ENCODE data around the gene ROBO3. TPM values are rescaled to one million over a fixed set of nuclear protein-coding genes. Genes with fewer than 3 reads are reported as not detected.

Gene ROBO3
- total RNA-seq, 1 donor from 2014 or later: 18.9 TPM

- no peak overlapping the region for H3K27ac ChIP-seq
- H3K9me3 ChIP-seq: no peaks in the 10 kb centered on the region
- DNase-seq (ENCODE audit: extremely low spot score in 2 of 2): no peak
- H3K27me3 ChIP-seq: no peaks in the 10 kb centered on the region
- no peaks in the 10 kb centered on the region for H3K4me1 ChIP-seq
- intact Hi-C loops (cut with DNase I): no loop called here
- no peaks in the 10 kb centered on the region for H3K36me3 ChIP-seq
- TF ChIP-seq POLR2A (IDR thresholded peaks at IDR 0.05): no peak
- no peak for TF ChIP-seq POLR2AphosphoS5 (IDR thresholded peaks at IDR 0.05; ENCODE audit: insufficient read depth in 1 of 2, low read depth in 1 of 2)
- H3K4me3 ChIP-seq: no peak overlapping the region
These were observed 57.6 kb downstream of the ROBO3 start for GRCh38 chr11:124922831-124923230.

- no peak for DNase-seq (ENCODE audit: extremely low spot score in 2 of 2)
- intact Hi-C loops (cut with DNase I): no loop called here
- TF ChIP-seq POLR2A (IDR thresholded peaks at IDR 0.05) (no peak), POLR2AphosphoS5 (IDR thresholded peaks at IDR 0.05; ENCODE audit: insufficient read depth in 1 of 2, low read depth in 1 of 2) (no peak), CTCF (IDR thresholded peaks at IDR 0.05) (no peak)
- H3K9me3 ChIP-seq: no peaks in the 10 kb centered on the region
- no peak overlapping the region for H3K4me3 ChIP-seq
- no peaks in the 10 kb centered on the region for H3K27me3 ChIP-seq
- no peak overlapping the region for H3K27ac ChIP-seq
- no peaks in the 10 kb centered on the region for H3K36me3 ChIP-seq
- no peaks in the 10 kb centered on the region for H3K4me1 ChIP-seq
These were observed 58.1 kb downstream of the ROBO3 start for GRCh38 chr11:124923296-124923695.

- Histone ChIP-seq H3K4me1 (no peaks in the 10 kb centered on the region), H3K9me3 (no peaks in the 10 kb centered on the region), H3K27me3 (no peaks in the 10 kb centered on the region), H3K36me3 (no peaks in the 10 kb centered on the region), H3K4me3 (no peak overlapping the region), H3K27ac (no peak overlapping the region)
- no peak for TF ChIP-seq POLR2A (IDR thresholded peaks at IDR 0.05)
- no peak for TF ChIP-seq POLR2AphosphoS5 (IDR thresholded peaks at IDR 0.05; ENCODE audit: insufficient read depth in 1 of 2, low read depth in 1 of 2)
- TF ChIP-seq CTCF (IDR thresholded peaks at IDR 0.05): no peak
- DNase-seq (ENCODE audit: extremely low spot score in 2 of 2): no peak
- intact Hi-C loops (cut with DNase I): no loop called here
These were observed 63.9 kb downstream of the ROBO3 start for GRCh38 chr11:124928942-124929665.

- Histone ChIP-seq H3K27me3 (no peaks in the 10 kb centered on the region), H3K4me3 (no peak overlapping the region), H3K9me3 (no peaks in the 10 kb centered on the region), H3K4me1 (no peaks in the 10 kb centered on the region), H3K27ac (no peak overlapping the region), H3K36me3 (no peaks in the 10 kb centered on the region)
- no peak for DNase-seq (ENCODE audit: extremely low spot score in 2 of 2)
- intact Hi-C loops (cut with DNase I): no loop called here
- TF ChIP-seq POLR2A (IDR thresholded peaks at IDR 0.05) (no peak), CTCF (IDR thresholded peaks at IDR 0.05) (no peak), POLR2AphosphoS5 (IDR thresholded peaks at IDR 0.05; ENCODE audit: insufficient read depth in 1 of 2, low read depth in 1 of 2) (no peak)
These were observed 65.6 kb downstream of the ROBO3 start for GRCh38 chr11:124930799-124931198.

Other genes with a start within 250 kb of the ROBO3 start
- 29.7 TPM for gene TBRG1, start 242.6 kb upstream of the ROBO3 start, total RNA-seq
- 10.6 TPM for gene SIAE, start 191.7 kb upstream of the ROBO3 start, total RNA-seq
- 1.7 TPM for gene SPA17, start 191.5 kb upstream of the ROBO3 start, total RNA-seq
- 0.98 TPM for gene NRGN, start 125.5 kb upstream of the ROBO3 start, total RNA-seq
- gene VSIG2, start 113.2 kb upstream of the ROBO3 start, total RNA-seq: 0.74 TPM
- 34.9 TPM for gene ESAM, start 103.1 kb upstream of the ROBO3 start, total RNA-seq
- 9.8 TPM for gene MSANTD2, start 65.0 kb upstream of the ROBO3 start, total RNA-seq
- gene ROBO4, start 32.4 kb downstream of the ROBO3 start, total RNA-seq: 39.8 TPM
- not detected for gene HEPN1, start 53.8 kb downstream of the ROBO3 start, total RNA-seq
- 3.4 TPM for gene HEPACAM, start 70.6 kb downstream of the ROBO3 start, total RNA-seq
- gene CCDC15, start 88.8 kb downstream of the ROBO3 start, total RNA-seq: 2.9 TPM
- gene SLC37A2, start 197.9 kb downstream of the ROBO3 start, total RNA-seq: 22.6 TPM
- 12.8 TPM for gene TMEM218, start 246.2 kb downstream of the ROBO3 start, total RNA-seq

All from vagina (tissue), 2 donors.